ENCODE results near the gene SQOR. TPM values are rescaled to one million over a fixed set of nuclear protein-coding genes. Genes with fewer than 3 reads are reported as not detected.
"Not testable (repeated sequence)": the region's sequence is repeated elsewhere in the genome, so short reads cannot be mapped to it uniquely, and the experiment has no call there.

Gene SQOR
- total RNA-seq, 1 experiment from 2014 or later: 76.1 TPM

GRCh38 chr15:45647828-45648227, 13.0 kb downstream of the SQOR start:
- TF ChIP-seq, protein P1, sequence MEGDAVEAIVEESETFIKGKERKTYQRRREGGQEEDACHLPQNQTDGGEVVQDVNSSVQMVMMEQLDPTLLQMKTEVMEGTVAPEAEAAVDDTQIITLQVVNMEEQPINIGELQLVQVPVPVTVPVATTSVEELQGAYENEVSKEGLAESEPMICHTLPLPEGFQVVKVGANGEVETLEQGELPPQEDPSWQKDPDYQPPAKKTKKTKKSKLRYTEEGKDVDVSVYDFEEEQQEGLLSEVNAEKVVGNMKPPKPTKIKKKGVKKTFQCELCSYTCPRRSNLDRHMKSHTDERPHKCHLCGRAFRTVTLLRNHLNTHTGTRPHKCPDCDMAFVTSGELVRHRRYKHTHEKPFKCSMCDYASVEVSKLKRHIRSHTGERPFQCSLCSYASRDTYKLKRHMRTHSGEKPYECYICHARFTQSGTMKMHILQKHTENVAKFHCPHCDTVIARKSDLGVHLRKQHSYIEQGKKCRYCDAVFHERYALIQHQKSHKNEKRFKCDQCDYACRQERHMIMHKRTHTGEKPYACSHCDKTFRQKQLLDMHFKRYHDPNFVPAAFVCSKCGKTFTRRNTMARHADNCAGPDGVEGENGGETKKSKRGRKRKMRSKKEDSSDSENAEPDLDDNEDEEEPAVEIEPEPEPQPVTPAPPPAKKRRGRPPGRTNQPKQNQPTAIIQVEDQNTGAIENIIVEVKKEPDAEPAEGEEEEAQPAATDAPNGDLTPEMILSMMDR (IDR thresholded peaks at IDR 0.05; ENCODE audit: unreplicated experiment): no peak
- Mint-ChIP-seq H3K27me3 (ENCODE audit: unreplicated experiment) (no peaks in the 10 kb centered on the region), H3K9me3 (ENCODE audit: low read depth, unreplicated experiment) (no peaks in the 10 kb centered on the region)

DNA sequence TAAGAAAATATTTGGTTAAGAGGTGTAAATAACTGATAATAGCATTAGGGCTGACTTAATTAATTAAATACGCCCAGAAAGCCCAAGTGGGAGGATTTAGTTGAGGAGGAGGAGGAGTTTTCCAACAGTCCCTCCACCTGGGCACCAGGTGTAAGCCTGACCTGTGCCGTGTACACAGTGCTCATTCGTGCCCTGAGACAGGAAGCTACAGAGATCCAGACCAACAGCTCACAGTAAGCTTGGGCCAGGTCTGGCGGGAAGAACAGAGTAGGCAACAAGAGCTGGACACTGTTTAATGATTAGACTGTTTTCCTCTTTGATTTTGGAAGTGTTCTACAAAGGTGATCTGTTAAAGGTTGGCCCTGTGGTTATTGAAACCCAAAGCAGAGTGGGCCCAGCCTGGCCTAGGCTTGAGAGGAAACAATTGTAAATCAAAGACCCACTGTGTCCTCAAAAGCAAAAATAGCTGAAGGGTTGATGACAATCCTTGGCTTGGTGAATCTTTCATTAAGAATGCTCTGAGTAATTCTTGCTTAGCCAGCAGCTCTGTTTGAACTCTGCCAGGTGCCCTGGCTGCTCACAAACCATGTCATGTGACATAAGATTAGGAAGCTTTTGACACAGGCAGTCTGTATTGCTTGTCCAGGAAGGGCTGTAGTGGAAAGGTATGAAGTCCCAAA, 13.8 kb downstream of the SQOR start:
- CTCF ChIA-PET: interaction anchor here (0.7 to 1.2 kb wide), 6 partner anchors 12 to 189 kb away, joined by 3 to 4 read pairs (median 4); partner anchors contain the start of gene SQOR
- BruUV-seq (replicated peaks): TSS peak; percentile 8
- peak overlapping the region; percentile 56 for H3K4me3 Mint-ChIP-seq (ENCODE audit: low read depth, unreplicated experiment)
- peaks cover 6% of the 10 kb centered on the region for H3K36me3 Mint-ChIP-seq (ENCODE audit: insufficient read depth, unreplicated experiment)
- peak; percentile 61 for DNase-seq
- no peaks in the 10 kb centered on the region for H3K9me3 Mint-ChIP-seq (ENCODE audit: low read depth, unreplicated experiment)
- intact Hi-C loops (cut with micrococcal nuclease; ENCODE audit: unreplicated experiment): no loop called here
- no peaks in the 10 kb centered on the region for H3K27me3 Mint-ChIP-seq (ENCODE audit: unreplicated experiment)
- H3K4me1 Mint-ChIP-seq (ENCODE audit: low read depth, unreplicated experiment): peaks cover 37% of the 10 kb centered on the region
- TF ChIP-seq, protein P1 (IDR thresholded peaks at IDR 0.05; ENCODE audit: unreplicated experiment): no peak
- H3K27ac Mint-ChIP-seq (ENCODE audit: unreplicated experiment): peak overlapping the region; percentile 82

More at GRCh38 chr15:45647828-45648227, 13.0 kb downstream of the SQOR start:
- Mint-ChIP-seq H3K27ac (ENCODE audit: unreplicated experiment) (no peak overlapping the region), H3K4me1 (ENCODE audit: low read depth, unreplicated experiment) (peaks cover 39% of the 10 kb centered on the region), H3K4me3 (ENCODE audit: low read depth, unreplicated experiment) (no peak overlapping the region), H3K36me3 (ENCODE audit: insufficient read depth, unreplicated experiment) (peaks cover 6% of the 10 kb centered on the region)
- no TSS peak for BruUV-seq (replicated peaks)
- CTCF ChIA-PET: no interaction called here
- no peak for DNase-seq
- intact Hi-C loops (cut with micrococcal nuclease; ENCODE audit: unreplicated experiment): no loop called here

DNA sequence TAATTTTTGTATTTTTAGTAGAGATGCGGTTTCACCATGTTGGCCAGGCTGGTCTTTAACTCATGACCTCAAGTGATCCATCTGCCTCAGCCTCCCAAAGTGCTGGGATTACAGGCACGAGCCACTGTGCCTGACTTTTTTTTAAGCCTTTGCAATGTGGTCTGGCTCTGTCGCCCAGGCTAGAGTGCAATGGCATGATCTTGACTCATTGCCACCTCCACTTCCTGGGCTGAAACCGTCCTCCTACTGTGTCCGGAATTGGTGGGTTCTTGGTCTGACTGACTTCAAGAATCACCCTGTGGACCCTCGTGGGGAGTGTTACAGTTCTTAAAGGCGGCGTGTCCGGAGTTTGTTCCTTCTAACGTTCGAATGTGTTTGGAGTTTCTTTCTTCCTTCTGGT, 15.2 kb downstream of the SQOR start:
- intact Hi-C loops (cut with micrococcal nuclease; ENCODE audit: unreplicated experiment); CTCF ChIA-PET; H3K36me3 Mint-ChIP-seq (ENCODE audit: insufficient read depth, unreplicated experiment); H3K27me3 Mint-ChIP-seq (ENCODE audit: unreplicated experiment); BruUV-seq (replicated peaks); DNase-seq; H3K9me3 Mint-ChIP-seq (ENCODE audit: low read depth, unreplicated experiment); H3K4me3 Mint-ChIP-seq (ENCODE audit: low read depth, unreplicated experiment); H3K27ac Mint-ChIP-seq (ENCODE audit: unreplicated experiment): not testable (repeated sequence)
- peaks cover 27% of the 10 kb centered on the region for H3K4me1 Mint-ChIP-seq (ENCODE audit: low read depth, unreplicated experiment)

- BruUV-seq (replicated peaks): no TSS peak
- intact Hi-C loops (cut with micrococcal nuclease; ENCODE audit: unreplicated experiment): no loop called here
- Mint-ChIP-seq H3K4me1 (ENCODE audit: low read depth, unreplicated experiment) (peaks cover 17% of the 10 kb centered on the region), H3K9me3 (ENCODE audit: low read depth, unreplicated experiment) (no peaks in the 10 kb centered on the region), H3K27ac (ENCODE audit: unreplicated experiment) (no peak overlapping the region), H3K36me3 (ENCODE audit: insufficient read depth, unreplicated experiment) (peaks cover 6% of the 10 kb centered on the region), H3K27me3 (ENCODE audit: unreplicated experiment) (no peaks in the 10 kb centered on the region), H3K4me3 (ENCODE audit: low read depth, unreplicated experiment) (no peak overlapping the region)
- DNase-seq: no peak
- CTCF ChIA-PET: interaction anchor here (1.0 kb wide), 1 partner anchor 10 kb away, joined by 4 read pairs; no protein-coding TSS in a partner anchor
- TF ChIP-seq, protein P1 (IDR thresholded peaks at IDR 0.05; ENCODE audit: unreplicated experiment): no peak
Measured at GRCh38 chr15:45650889-45651525, 16.2 kb downstream of the SQOR start.

All from Calu3 (cell line).